K562 (cell line): ENCODE measurements around the gene PRCD. TPM values are rescaled to one million over a fixed set of nuclear protein-coding genes. Genes with fewer than 3 reads are reported as not detected.

Experiments used
- ATF7 ChIP-seq: fragments of 450-650 bp; IDR thresholded peaks from 2 replicates; pipeline ENCODE4 v1.7.1; 2014; ENCODE audit warnings: mild to moderate bottlenecking, moderate library complexity
- CBFA2T2 ChIP-seq: fragments of 450-650 bp; conservative IDR thresholded peaks from 2 replicates; pipeline ENCODE4 v1.6.1; 2017; ENCODE audit warnings: mild to moderate bottlenecking
- EHMT2 ChIP-seq: fragments of 450-650 bp; IDR thresholded peaks from 2 replicates; pipeline ENCODE4 v1.6.1; 2018; ENCODE audit warnings: antibody characterized with exemption
- ETS2 ChIP-seq: IDR thresholded peaks from 2 replicates; pipeline ENCODE4 v1.6.1; 2016; ENCODE audit warnings: borderline replicate concordance, missing genetic modification characterization, mild to moderate bottlenecking, moderate library complexity, missing compliant biosample characterization; ENCODE audit not compliant: poor library complexity, severe bottlenecking
- FOXA3 ChIP-seq, 2 experiments: fragments of 450-650 bp in 1 of 2; sonication (generic) in 1 of 2; formaldehyde crosslinking; IDR thresholded peaks in 1 of 2; conservative IDR thresholded peaks in 1 of 2; 2 replicates each; pipeline versions ENCODE4 v1.4.0 to v1.8.0; 2020 to 2022; ENCODE audit warnings: mild to moderate bottlenecking in 2 of 2, missing genetic modification reagents in 1 of 2
- HIVEP1 ChIP-seq: fragments of 250-450 bp; sonication (Bioruptor Pico); IDR thresholded peaks from 2 replicates; pipeline ENCODE4 v1.4.0; 2020; ENCODE audit warnings: mild to moderate bottlenecking
- L3MBTL2 ChIP-seq: fragments of 450-650 bp; IDR thresholded peaks from 2 replicates; pipeline ENCODE4 v1.6.1; 2016; ENCODE audit warnings: mild to moderate bottlenecking, moderate library complexity
- NFATC3 ChIP-seq: fragments of 450-650 bp; IDR thresholded peaks from 2 replicates; pipeline ENCODE4 v1.6.1; 2017; ENCODE audit warnings: mild to moderate bottlenecking
- NUFIP1 ChIP-seq: fragments of 450-650 bp; IDR thresholded peaks from 2 replicates; pipeline ENCODE4 v1.6.1; 2018; ENCODE audit not compliant: partially characterized antibody
- PHB ChIP-seq: fragments of 250-450 bp; sonication (Bioruptor Pico); IDR thresholded peaks from 2 replicates; pipeline ENCODE4 v1.5.0; 2021
- PHF21A ChIP-seq: fragments of 450-650 bp; IDR thresholded peaks from 2 replicates; pipeline ENCODE4 v1.6.1; 2017; ENCODE audit warnings: low read depth, borderline replicate concordance
- YBX1 ChIP-seq: fragments of 450-650 bp; IDR thresholded peaks from 2 replicates; pipeline ENCODE4 v1.7.1; 2016; ENCODE audit warnings: mild to moderate bottlenecking
- ZC3H8 ChIP-seq: fragments of 450-650 bp; IDR thresholded peaks from 2 replicates; pipeline ENCODE4 v1.6.1; 2017
- polyA plus RNA-seq, 8 experiments: library from polyadenylated mRNA; depleted of rRNA in 4 of 8; stranded (reverse) in 5 of 8; unstranded in 3 of 8; fragments of >200 nt; fragmentation: Nextera tagmentation in 2 of 8; fragmentation: Illumina TruSeq in 1 of 8; extraction: Ambion mirVana in 2 of 8; extraction: Trizol in 1 of 8; gene quantifications; 2 replicates each; pipeline versions ENCODE4 v1.2.1 to v1.2.3, GENCODE V29; 2011 to 2014; ENCODE audit warnings: inconsistent platforms in 1 of 8, missing spikeins in 1 of 8
- total RNA-seq, 7 experiments: library from RNA; depleted of rRNA in 6 of 7; stranded (reverse); fragments of >200 nt in 6 of 7; fragmentation: Illumina TruSeq in 2 of 7; extraction: Trizol in 2 of 7; gene quantifications; 2 replicates each; pipeline versions ENCODE4 v1.2.1 to v1.2.3, GENCODE V29; 2011 to 2021; ENCODE audit warnings: low replicate concordance in 1 of 7
- TF ChIP-seq, protein P1 (sequence below): fragments of 450-650 bp; IDR thresholded peaks from 2 replicates; pipeline ENCODE4 v1.6.1; 2017; ENCODE audit warnings: antibody characterized with exemption
- TF ChIP-seq, protein P2 (sequence below): sonication (generic); formaldehyde crosslinking; IDR thresholded peaks from 2 replicates; pipeline ENCODE4 v1.8.0; 2022; ENCODE audit warnings: missing genetic modification reagents, mild to moderate bottlenecking, borderline replicate concordance
- TF ChIP-seq, protein P3 (sequence below), 2 experiments: IDR thresholded peaks in 1 of 2; conservative IDR thresholded peaks in 1 of 2; 2 replicates each; pipeline ENCODE4 v1.6.1; 2016; ENCODE audit warnings: low read depth in 2 of 2, mild to moderate bottlenecking in 1 of 2, missing compliant biosample characterization in 1 of 2, missing genetic modification characterization in 1 of 2, moderate library complexity in 1 of 2

Gene PRCD
- total and polyA plus RNA-seq, 9 of the 15 experiments (the other 6 are each of a cell fraction or from before 2014, with no cell fraction given), result 0.20 to 0.25 (median 0.21) TPM; not detected in 6

DNA sequence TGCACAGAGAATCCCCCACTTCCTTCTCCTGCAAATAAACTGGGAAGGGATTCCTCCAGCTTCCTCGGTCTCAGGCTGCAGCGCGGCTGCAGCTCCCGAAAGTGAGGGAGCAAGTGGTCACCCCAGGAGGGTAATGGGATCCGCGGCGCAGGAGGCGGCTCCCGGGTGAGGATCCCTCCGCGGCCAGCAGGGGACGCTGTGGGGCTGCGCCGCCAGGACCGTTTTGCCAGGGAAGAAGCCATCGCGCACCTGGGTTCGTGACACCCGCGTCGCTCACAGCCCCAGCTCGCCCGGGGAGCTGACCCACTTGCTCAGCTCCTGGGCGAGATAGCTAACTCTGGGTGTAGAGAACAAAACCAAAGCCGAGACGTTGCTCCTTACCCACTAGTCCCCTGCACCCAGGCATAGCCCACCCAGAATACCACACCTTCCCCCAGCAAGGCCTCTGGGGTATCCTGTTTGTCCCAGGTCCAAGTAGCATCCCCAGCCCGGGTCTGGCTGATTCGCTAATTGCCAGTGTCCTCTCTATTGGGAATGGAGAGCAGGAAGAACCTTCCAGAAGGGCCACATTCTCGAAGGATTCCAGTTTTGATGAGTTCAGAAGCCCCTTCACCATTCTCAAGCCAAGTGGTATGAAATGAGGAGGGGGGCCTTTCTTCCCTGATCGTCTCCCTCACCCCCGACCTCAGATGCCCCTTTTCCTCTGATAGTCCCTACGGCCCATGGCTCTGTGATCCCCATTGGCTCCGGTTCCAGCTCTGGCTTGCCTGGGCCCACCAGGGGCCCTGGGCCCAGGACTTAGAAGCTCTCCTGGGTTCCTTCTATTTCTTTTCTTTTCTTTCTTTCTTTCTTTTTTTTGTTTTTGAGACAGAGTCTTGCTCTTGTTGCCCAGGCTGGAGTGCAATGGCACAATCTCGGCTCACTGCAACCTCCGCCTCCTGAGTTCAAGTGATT is 16.5 kb upstream of the PRCD start (continued):
- TF ChIP-seq, protein P1, sequence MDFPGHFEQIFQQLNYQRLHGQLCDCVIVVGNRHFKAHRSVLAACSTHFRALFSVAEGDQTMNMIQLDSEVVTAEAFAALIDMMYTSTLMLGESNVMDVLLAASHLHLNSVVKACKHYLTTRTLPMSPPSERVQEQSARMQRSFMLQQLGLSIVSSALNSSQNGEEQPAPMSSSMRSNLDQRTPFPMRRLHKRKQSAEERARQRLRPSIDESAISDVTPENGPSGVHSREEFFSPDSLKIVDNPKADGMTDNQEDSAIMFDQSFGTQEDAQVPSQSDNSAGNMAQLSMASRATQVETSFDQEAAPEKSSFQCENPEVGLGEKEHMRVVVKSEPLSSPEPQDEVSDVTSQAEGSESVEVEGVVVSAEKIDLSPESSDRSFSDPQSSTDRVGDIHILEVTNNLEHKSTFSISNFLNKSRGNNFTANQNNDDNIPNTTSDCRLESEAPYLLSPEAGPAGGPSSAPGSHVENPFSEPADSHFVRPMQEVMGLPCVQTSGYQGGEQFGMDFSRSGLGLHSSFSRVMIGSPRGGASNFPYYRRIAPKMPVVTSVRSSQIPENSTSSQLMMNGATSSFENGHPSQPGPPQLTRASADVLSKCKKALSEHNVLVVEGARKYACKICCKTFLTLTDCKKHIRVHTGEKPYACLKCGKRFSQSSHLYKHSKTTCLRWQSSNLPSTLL, result no peak
- peak; percentile 46; the same call in 1 of the 2 replicates for TF ChIP-seq ATF7
- TF ChIP-seq NFATC3, result no peak
- TF ChIP-seq ETS2, result no peak
- no peak for TF ChIP-seq FOXA3 (CRISPR knock-in tag; conservative IDR thresholded peaks at IDR 0.05 in 1 of 2, IDR thresholded peaks at IDR 0.05 in 1 of 2)
- TF ChIP-seq PHF21A, result 0 out of 2 replicates have a peak, but pooled peaks have one; percentile 29
- TF ChIP-seq NUFIP1, result no peak
- TF ChIP-seq L3MBTL2, result peak; percentile 48; the same call in 1 of the 2 replicates
- no peak for TF ChIP-seq HIVEP1 (CRISPR knock-in tag)
- TF ChIP-seq YBX1, result no peak
- TF ChIP-seq, protein P2, sequence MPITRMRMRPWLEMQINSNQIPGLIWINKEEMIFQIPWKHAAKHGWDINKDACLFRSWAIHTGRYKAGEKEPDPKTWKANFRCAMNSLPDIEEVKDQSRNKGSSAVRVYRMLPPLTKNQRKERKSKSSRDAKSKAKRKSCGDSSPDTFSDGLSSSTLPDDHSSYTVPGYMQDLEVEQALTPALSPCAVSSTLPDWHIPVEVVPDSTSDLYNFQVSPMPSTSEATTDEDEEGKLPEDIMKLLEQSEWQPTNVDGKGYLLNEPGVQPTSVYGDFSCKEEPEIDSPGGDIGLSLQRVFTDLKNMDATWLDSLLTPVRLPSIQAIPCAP (CRISPR knock-in tag), result no peak
- 0 out of 2 replicates have a peak, but pooled peaks have one; percentile 2 for TF ChIP-seq CBFA2T2
- no peak for TF ChIP-seq PHB (CRISPR knock-in tag)
- no peak for TF ChIP-seq EHMT2
- TF ChIP-seq ZC3H8, result no peak
- TF ChIP-seq, protein P3, sequence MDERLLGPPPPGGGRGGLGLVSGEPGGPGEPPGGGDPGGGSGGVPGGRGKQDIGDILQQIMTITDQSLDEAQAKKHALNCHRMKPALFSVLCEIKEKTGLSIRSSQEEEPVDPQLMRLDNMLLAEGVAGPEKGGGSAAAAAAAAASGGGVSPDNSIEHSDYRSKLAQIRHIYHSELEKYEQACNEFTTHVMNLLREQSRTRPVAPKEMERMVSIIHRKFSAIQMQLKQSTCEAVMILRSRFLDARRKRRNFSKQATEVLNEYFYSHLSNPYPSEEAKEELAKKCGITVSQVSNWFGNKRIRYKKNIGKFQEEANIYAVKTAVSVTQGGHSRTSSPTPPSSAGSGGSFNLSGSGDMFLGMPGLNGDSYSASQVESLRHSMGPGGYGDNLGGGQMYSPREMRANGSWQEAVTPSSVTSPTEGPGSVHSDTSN (CRISPR knock-in tag; IDR thresholded peaks at IDR 0.05; ENCODE audit: low read depth), result no peak
- TF ChIP-seq, protein P3 (tag; conservative IDR thresholded peaks at IDR 0.05; ENCODE audit: low read depth), result no peak
